ENCODE results near the gene PLEKHN1. TPM values are rescaled to one million over a fixed set of nuclear protein-coding genes. Genes with fewer than 3 reads are reported as not detected.

The PLEKHN1 gene
- total RNA-seq, 2 experiments from 2014 or later = 3.2 TPM

DNA sequence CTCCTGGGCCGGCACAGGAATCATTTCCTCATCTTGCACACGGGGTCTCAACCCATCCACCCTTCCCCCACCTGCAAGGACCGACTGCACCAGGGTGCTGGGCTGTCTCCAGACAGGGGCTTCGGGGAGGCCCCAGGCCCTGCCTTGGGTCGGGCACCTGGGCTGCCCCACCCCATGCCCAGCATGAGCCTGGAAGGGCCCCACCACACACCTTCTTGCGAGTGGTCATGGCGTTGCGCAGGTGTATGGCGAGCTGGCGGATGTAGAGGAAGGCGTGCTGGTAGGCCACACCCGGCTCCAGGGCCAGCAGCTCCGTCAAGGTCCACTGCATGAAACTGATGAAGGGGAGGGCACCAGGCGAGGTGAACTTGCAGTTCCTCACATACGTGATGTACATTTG is 14.1 kb upstream of the PLEKHN1 start:
- POLR2A ChIA-PET = no interaction called here
- H3K4me3 Mint-ChIP-seq = no peak overlapping the region
- peaks cover under 1% of the 10 kb centered on the region for H3K4me1 Mint-ChIP-seq
- no peaks in the 10 kb centered on the region for H3K27me3 Mint-ChIP-seq
- H3K36me3 Mint-ChIP-seq (ENCODE audit: low read depth) = peaks cover 44% of the 10 kb centered on the region
- no peaks in the 10 kb centered on the region for H3K9me3 Mint-ChIP-seq
- H3K27ac Mint-ChIP-seq = no peak overlapping the region
- DNase-seq = no peak
- CTCF ChIA-PET = interaction anchor here (1.1 kb wide), 1 partner anchor 46 kb away, joined by 3 read pairs; no protein-coding TSS in a partner anchor

DNA sequence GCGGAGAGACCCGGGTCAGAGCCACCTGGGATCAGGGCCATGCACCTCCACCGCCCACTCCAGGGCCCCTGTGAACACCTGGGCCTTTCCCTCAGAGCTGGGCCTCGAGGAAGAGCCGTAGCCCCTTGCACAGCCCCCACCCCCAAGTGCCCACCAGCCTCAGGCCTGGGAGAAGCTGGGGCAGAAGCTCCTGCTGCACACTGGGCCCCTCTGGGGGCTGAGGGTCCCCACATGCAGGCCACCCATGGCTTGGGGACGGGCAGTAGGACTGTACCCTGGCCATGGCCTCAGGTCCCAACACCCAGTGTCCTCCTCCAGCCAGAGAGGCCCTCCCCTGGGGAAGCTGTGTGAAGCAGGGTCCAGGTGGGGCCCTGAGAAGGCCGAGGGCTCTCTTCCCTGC is 13.7 kb upstream of the PLEKHN1 start:
- POLR2A ChIA-PET = no interaction called here
- no peak for DNase-seq
- Mint-ChIP-seq H3K36me3 (ENCODE audit: low read depth) (peaks cover 42% of the 10 kb centered on the region), H3K27ac (no peak overlapping the region), H3K9me3 (no peaks in the 10 kb centered on the region), H3K4me1 (peaks cover 4% of the 10 kb centered on the region), H3K27me3 (no peaks in the 10 kb centered on the region), H3K4me3 (no peak overlapping the region)
- CTCF ChIA-PET = interaction anchor here (1.1 kb wide), 1 partner anchor 46 kb away, joined by 3 read pairs; no protein-coding TSS in a partner anchor

DNA sequence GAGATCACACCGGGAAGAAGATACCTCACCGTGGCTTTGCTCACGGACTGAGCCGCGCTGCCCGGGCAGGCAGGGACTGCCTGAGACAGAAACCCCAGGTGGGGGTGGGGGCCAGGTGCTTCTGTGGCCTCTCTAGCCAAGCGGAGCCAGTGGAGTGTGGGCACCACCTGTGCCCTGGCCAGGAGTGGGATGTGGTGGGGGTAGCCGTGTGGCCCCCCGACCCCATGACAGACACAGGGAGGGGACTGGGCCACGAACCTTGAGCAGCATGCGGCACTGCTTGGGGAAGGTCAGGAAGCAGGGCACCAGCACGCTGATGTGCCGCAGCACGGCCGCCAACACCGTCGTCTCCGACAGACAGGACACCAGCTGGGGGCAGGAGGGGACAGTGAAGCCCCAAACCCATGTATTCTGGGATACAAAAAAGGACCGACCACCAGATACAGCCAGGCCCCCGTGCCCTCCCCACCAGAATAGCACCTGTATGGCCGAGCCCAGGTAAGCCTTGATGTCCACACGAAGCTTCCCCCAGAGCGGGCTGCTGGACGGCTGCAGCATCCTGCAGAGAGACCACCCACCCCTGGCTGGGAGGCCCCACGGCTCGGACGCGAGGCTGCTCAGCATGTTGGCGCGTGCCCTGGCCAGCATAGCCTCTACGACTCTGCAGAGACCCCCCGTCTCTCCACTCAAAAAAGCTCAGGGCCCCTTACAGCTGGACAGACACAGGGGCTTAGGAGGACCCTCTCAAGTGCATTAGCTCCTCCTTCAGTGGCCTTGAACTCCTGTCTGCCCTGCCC is 12.6 kb upstream of the PLEKHN1 start:
- Mint-ChIP-seq H3K4me1 (peaks cover 14% of the 10 kb centered on the region), H3K27ac (no peak overlapping the region), H3K9me3 (no peaks in the 10 kb centered on the region), H3K36me3 (ENCODE audit: low read depth) (peaks cover 40% of the 10 kb centered on the region), H3K4me3 (no peak overlapping the region), H3K27me3 (no peaks in the 10 kb centered on the region)
- CTCF ChIA-PET = no interaction called here
- DNase-seq = no peak
- POLR2A ChIA-PET = no interaction called here

DNA sequence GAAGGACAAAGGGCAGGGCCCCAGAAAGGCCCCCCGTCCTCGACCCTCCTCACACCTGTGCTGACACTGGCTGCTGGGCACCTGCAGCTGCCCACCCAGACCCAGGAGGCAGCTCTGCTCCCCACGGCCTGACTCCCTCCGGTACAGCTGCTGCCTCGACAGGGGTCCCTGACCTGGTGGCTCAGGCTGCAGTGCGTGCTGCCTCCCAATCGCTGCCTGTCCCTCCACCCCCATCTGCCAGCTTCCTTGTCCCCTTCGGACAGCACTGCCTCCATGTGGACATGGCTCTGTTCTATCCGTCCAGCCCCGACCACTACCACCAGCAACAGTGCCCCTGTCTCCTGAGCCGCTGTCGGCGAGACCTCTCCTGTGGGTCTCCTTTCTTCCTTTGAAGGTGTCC is 11.4 kb upstream of the PLEKHN1 start:
- Mint-ChIP-seq H3K27ac (no peak overlapping the region), H3K9me3 (no peaks in the 10 kb centered on the region), H3K4me1 (peaks cover 14% of the 10 kb centered on the region), H3K36me3 (ENCODE audit: low read depth) (peaks cover 32% of the 10 kb centered on the region), H3K27me3 (no peaks in the 10 kb centered on the region), H3K4me3 (no peak overlapping the region)
- ChIA-PET CTCF (interaction anchor here (1.6 kb wide), 1 partner anchor 50 kb away, joined by 4 read pairs; no protein-coding TSS in a partner anchor), POLR2A (no interaction called here)
- DNase-seq = no peak

DNA sequence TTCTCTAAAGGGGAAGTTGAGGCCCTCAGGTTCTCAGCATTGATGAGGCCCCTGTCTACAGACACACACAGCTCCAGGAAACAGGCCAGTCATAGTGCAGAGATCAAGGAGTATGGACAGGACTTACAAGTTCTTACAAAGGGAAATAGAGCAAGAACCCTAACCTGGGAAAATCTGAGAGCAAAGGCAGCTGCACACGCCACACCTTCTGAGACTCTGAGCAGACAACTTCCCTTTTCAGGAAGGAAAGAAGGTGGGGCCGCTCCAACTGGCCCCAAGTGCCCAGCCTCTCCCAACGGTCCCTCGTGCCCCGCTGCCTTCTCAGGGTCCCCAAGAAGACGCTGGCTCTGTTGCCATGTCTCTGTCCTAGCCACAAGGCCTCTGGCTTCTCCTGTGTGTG is 10.8 kb upstream of the PLEKHN1 start:
- Mint-ChIP-seq H3K36me3 (ENCODE audit: low read depth) (peaks cover 26% of the 10 kb centered on the region), H3K9me3 (no peaks in the 10 kb centered on the region), H3K27me3 (no peaks in the 10 kb centered on the region), H3K4me1 (peaks cover 18% of the 10 kb centered on the region), H3K4me3 (no peak overlapping the region), H3K27ac (no peak overlapping the region)
- POLR2A ChIA-PET = no interaction called here
- CTCF ChIA-PET = interaction anchor here (1.6 kb wide), 1 partner anchor 51 kb away, joined by 4 read pairs; no protein-coding TSS in a partner anchor
- DNase-seq = no peak

DNA sequence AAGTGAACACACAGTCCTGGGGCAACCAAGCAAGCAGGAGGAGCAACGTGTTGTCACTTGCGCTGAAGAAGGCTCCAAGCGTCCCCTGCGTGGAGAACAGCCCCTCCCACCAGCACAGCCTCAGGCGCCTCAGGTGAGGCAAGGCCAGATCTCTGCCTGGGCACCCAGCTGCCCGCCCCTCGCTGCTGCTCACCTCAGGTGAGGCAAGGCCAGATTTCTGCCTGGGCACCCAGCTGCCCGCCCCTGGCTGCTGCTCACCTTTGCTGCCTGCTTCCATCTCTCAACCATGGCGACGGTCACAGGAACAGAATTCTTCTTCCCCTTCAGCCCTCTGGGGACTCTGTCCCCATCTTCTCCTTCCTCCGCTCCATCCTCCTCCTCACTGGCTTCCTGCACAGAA is 9.6 kb upstream of the PLEKHN1 start:
- H3K4me3 Mint-ChIP-seq = no peak overlapping the region
- no peaks in the 10 kb centered on the region for H3K9me3 Mint-ChIP-seq
- peaks cover 16% of the 10 kb centered on the region for H3K36me3 Mint-ChIP-seq (ENCODE audit: low read depth)
- no peak for DNase-seq
- H3K27me3 Mint-ChIP-seq = no peaks in the 10 kb centered on the region
- ChIA-PET POLR2A (no interaction called here), CTCF (interaction anchor here (1.3 to 1.7 kb wide), 3 partner anchors 28 to 67 kb away, joined by 3 to 4 read pairs (median 3); no protein-coding TSS in a partner anchor)
- no peak overlapping the region for H3K27ac Mint-ChIP-seq
- peaks cover 20% of the 10 kb centered on the region for H3K4me1 Mint-ChIP-seq

DNA sequence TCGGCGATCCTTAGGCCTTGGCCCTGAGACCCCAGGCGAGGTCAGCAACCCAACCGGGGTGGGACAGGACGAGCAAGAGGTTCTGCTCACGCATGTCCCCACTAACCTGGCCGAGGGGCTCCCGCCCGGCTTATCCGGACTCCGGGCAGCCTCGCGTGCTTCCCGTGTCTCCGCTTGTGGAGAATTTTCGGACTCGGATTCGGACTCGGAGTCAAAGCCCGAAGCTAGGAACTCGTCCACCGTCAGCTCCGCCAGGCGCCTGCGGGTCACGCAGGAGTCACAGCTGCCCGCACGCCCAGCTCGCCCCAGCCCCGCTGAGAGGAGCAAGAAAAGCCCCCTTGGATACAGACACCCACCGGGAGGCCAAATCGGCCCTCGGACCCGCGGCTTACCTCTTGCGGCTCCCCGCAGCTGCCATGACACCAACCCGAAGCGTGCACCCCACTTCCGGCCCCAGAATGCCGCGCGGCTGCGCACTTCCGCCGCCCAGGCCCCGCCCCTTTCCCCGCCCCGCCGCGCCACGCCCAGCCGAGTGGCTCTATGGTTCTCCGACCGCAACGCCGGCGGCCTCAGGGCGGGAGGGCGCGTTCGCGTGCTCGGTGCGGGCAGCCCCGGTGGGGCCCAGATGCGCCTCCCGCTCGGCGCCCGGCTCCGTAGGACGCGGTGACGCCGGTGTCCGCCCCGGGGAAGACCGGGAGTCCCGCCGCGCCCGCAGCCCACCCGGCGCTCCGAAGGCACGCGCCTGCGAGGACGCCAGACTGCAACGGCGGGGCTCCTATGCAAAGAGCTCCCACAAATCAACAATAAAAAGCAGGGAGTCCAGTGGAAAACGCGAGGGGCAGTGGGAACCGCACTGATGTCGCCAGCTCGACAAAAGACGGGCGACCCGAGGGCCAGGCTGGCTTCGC is 7.2 kb upstream of the PLEKHN1 start, which contains the start of gene NOC2L:
Gene NOC2L (minus strand): TSS at position 434 of the 908 bp plus-strand sequence. CDS start 16 bp downstream, at position 418.
- Mint-ChIP-seq H3K27me3 (no peaks in the 10 kb centered on the region), H3K4me3 (peak within 1 kb of the TSS; percentile 95), H3K4me1 (peaks cover 25% of the 10 kb centered on the region), H3K36me3 (ENCODE audit: low read depth) (peaks cover 14% of the 10 kb centered on the region), H3K27ac (peak within 1 kb of the TSS; percentile 90), H3K9me3 (no peaks in the 10 kb centered on the region)
- POLR2A ChIA-PET = no interaction called here
- CTCF ChIA-PET = interaction anchor here (0.5 to 1.5 kb wide), 4 partner anchors 15 to 333 kb away, joined by 3 to 4 read pairs (median 4); no protein-coding TSS in a partner anchor
- peak; percentile 94 for DNase-seq

DNA sequence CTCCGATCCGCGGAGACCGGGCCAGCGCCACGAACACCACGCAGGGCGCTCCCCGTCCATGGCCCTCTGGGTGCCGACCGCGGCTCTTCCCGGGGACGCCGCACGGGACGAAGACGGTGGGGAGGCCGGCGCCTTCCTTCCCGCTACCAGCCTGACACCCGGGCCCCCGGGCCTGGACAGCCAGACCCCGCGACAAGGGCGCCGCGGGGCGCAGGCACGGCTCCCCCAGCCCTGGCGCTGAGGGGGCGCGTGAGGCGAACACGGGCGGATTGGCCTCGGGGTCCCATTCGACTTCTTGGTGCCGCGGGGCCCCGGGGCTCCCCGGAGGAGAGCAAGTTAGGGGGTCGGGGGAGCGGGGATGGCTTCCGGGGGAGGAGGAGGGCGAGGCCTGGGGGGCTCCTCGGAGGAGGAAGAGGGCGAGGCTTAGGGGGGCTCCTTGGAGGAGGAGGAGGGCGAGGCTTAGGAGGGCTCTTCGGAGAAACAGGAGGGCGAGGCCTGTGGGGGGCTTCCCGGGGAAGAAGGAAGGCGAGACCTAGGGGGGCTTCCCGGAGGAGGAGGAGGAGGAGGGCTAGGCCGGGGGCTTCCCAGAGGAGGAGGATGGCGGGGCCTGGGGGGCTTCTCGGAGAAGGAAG is 6.4 kb upstream of the PLEKHN1 start:
- H3K27ac Mint-ChIP-seq = peak overlapping the region; percentile 82
- ChIA-PET CTCF (interaction anchor here (1.2 to 1.5 kb wide), 2 partner anchors 16 to 332 kb away, joined by 3 to 4 read pairs; no protein-coding TSS in a partner anchor), POLR2A (no interaction called here)
- H3K4me1 Mint-ChIP-seq = peaks cover 25% of the 10 kb centered on the region
- peaks cover 9% of the 10 kb centered on the region for H3K36me3 Mint-ChIP-seq (ENCODE audit: low read depth)
- DNase-seq = no peak
- H3K27me3 Mint-ChIP-seq = no peaks in the 10 kb centered on the region
- peak overlapping the region; percentile 95 for H3K4me3 Mint-ChIP-seq
- H3K9me3 Mint-ChIP-seq = no peaks in the 10 kb centered on the region

DNA sequence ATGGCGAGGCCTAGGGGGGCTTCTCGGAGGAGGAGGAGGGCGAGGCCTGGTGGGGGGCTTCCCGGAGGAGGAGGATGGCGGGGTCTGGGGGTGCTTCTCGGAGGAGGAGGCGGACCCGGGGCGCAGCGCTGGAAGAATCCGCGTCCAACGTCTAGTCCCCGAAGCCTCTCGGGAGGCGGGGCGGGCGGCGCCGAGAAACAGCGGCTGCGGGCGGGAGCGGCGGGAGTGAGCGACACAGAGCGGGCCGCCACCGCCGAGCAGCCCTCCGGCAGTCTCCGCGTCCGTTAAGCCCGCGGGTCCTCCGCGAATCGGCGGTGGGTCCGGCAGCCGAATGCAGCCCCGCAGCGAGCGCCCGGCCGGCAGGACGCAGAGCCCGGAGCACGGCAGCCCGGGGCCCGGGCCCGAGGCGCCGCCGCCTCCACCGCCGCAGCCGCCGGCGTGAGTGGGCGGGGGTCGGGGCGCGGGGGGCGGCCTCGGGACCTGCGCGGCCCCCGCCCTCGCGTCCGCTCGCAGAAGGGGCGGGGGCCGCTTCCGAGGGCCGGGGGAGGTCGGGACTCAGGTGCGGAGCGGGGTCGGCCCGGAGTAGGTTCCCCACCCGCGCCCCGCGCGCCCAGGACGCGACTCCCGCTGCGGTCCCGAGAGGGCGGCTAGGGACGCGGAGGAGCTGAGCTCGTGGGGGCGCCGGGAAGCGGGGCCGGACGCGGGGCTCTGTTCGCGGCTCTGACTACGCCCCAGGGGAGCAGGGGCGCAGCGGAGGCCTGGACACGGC is 5.7 kb upstream of the PLEKHN1 start, which contains the start of gene KLHL17:
Gene KLHL17 (plus strand): TSS at position 222 of the 769 bp plus-strand sequence. CDS start 110 bp downstream, at position 332.
- CTCF ChIA-PET = no interaction called here
- Mint-ChIP-seq H3K9me3 (no peaks in the 10 kb centered on the region), H3K4me3 (peak within 1 kb of the TSS; percentile 95), H3K4me1 (peaks cover 26% of the 10 kb centered on the region), H3K27ac (peak within 1 kb of the TSS; percentile 82), H3K27me3 (no peaks in the 10 kb centered on the region), H3K36me3 (ENCODE audit: low read depth) (peaks cover 3% of the 10 kb centered on the region)
- POLR2A ChIA-PET = no interaction called here
- DNase-seq = peak; percentile 78

DNA sequence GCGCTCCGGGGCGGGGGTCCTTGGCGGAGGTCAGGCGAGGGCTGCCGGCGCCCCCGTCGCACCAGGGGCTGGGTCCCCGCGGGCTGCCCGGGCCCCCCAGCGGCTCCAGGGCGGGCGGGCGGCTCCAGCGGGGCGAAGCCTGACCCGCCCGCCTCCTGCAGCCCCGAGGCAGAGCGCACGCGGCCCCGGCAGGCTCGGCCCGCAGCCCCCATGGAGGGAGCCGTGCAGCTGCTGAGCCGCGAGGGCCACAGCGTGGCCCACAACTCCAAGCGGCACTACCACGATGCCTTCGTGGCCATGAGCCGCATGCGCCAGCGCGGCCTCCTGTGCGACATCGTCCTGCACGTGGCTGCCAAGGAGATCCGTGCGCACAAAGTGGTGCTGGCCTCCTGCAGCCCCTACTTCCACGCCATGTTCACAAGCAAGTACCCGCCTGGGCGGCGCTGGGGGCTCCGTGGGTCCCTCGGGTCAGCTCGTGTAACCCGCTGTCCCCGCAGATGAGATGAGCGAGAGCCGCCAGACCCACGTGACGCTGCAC is 5.1 kb upstream of the PLEKHN1 start:
- Mint-ChIP-seq H3K9me3 (no peaks in the 10 kb centered on the region), H3K36me3 (ENCODE audit: low read depth) (peaks cover 3% of the 10 kb centered on the region), H3K27me3 (no peaks in the 10 kb centered on the region), H3K4me3 (peak overlapping the region; percentile 56), H3K4me1 (peaks cover 29% of the 10 kb centered on the region), H3K27ac (no peak overlapping the region)
- CTCF ChIA-PET = no interaction called here
- POLR2A ChIA-PET = no interaction called here
- DNase-seq = no peak

DNA sequence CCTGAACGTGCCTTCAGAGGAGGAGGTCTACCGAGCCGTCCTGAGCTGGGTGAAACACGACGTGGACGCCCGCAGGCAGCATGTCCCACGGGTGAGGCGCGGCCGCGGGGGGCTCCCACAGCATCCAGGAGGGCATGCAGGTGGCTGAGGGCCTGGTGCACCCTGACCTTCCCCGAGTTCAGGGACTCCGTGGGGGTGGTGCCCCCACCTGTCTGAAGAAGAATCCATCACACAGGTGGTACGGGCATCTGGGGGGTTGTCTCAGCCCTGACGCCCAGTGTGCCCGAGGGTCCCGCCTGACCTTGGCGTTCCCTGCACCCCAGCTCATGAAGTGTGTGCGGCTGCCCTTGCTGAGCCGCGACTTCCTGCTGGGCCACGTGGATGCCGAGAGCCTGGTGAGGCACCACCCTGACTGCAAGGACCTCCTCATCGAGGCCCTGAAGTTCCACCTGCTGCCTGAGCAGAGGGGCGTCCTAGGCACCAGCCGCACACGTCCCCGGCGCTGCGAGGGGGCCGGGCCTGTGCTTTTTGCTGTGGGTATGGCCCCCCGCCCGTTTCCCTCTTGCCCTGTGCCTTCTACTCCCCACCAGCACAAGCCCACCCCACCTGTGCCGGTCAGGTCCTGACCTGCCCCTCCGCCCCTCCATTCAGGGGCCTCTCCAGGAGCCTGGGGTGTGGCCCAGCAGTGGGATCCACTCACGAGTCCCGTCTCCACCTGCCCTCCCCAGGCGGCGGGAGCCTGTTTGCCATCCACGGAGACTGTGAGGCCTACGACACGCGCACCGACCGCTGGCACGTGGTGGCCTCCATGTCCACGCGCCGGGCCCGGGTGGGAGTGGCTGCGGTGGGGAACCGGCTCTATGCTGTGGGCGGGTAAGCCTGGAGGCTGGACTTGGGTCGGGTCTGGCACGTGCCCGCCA is 3.6 kb upstream of the PLEKHN1 start:
- DNase-seq = no peak
- Mint-ChIP-seq H3K9me3 (no peaks in the 10 kb centered on the region), H3K27ac (no peak overlapping the region), H3K27me3 (no peaks in the 10 kb centered on the region), H3K4me1 (peaks cover 30% of the 10 kb centered on the region), H3K4me3 (peak overlapping the region; percentile 61), H3K36me3 (ENCODE audit: low read depth) (peaks cover 3% of the 10 kb centered on the region)
- ChIA-PET POLR2A (interaction anchor here (0.6 kb wide), 1 partner anchor 651 kb away, joined by 3 read pairs; no protein-coding TSS in a partner anchor), CTCF (interaction anchor here (1.2 kb wide), 1 partner anchor 10 kb away, joined by 3 read pairs; no protein-coding TSS in a partner anchor)
